ENCODE results near the gene PILRB.
"Not testable (repeated sequence)": the region's sequence is repeated elsewhere in the genome, so short reads cannot be mapped to it uniquely, and the experiment has no call there.

Gene PILRB

DNA sequence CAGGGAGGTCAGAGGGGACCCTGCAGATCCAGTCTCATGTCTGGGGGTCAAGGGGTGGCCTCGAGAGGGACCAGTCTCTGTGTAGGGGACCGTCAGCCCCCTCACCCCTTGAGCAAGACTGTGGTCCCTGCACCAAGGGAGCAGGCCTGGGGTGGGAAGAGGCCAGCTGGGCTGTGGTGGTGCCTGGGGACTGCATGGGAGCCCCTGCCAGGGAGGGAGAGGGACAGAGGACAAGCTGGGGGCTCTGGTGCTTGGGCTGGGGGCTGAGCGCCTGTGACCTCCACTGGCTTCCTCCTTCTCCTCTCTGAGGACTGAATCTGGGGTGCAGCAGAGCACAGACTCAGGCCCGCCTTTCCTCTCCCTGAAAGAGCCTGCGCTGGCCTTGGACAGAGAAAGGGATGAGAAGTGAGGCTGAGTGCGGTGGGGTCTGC, 771 bp upstream of the PILRB start:
- DNase-seq: no peak

DNA sequence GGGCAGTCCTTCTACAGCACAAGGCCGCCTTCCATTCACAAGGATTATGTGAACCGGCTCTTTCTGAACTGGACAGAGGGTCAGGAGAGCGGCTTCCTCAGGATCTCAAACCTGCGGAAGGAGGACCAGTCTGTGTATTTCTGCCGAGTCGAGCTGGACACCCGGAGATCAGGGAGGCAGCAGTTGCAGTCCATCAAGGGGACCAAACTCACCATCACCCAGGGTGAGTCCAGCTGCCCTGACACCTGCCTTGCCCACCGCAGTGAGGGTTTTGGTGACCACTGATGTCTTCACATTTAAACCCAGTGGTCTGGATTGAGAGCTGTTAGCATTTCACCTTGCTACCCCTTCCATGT, 918 bp downstream of the PILRB start:
- DNase-seq: no peak

DNA sequence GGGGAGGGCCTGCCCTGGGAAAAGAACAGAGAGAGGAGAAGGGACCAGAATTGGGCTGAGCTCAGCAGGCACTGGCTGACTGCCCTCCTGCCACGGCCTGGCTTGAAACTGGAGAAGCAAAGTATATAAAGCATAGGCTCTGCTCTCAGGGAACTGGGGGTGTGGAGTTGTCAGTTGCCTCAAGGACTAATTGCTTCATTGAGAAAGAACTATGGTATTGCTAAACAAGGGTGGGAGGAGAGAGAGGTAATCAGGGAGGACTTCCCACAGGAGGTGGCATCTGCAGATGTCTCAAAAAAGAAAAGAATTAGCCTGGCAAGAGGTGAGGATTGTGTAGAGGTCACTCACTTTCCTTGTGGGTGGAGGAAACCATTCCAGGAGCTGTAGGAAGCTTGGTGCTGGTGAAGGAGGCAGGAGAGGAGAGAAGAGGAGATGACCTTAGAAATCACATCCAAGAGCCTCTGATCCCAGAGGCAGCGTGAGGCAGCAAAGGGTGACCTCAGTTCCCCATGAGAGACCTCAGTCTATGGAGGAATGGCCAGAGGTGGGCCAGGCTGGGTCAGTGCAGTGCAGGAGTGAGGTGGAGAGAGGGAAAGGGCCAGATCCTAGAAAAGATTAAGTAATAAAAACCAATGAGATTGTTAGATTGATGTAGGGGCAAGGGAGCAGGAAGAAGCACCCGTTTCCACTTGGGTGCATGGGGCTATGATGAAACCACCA, 2.4 kb downstream of the PILRB start:
- DNase-seq: no peak

DNA sequence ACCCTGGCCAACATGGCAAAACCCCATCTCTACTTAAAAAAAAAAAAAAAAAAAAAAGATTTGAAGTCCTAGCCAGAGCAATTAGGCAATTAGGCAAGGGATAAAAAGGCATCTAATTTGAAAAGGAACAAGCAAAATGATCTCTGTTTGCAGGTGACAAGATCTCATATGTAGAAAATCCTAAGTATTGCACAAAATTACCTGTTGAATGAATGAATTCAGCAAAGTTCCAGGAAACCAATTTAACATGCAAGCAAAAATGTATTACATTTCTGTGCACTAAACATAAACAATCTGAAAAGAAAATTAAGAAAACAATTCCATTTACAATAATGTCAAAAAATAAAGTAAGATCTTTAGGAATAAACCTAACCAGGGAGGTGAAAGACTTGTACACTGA, 5.2 kb downstream of the PILRB start:
- no peak for DNase-seq

DNA sequence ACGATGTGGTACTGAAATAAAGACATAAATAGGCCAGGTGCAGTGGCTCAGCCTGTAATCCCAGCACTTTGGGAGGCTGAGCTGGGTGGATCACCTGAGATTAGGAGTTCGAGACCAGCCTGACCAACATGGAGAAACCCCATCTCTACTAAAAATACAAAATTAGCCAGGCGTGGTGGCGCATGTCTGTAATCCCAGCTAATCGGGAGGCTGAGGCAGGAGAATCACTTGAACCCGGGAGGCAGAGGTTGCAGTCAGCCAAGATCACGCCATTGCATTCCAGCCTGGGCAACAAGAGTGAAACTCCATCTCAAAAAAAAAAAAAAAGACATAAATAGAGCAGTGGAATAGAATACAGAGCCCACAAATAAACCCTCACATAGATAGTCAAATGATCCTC, 5.9 kb downstream of the PILRB start:
- DNase-seq: not testable (repeated sequence)

DNA sequence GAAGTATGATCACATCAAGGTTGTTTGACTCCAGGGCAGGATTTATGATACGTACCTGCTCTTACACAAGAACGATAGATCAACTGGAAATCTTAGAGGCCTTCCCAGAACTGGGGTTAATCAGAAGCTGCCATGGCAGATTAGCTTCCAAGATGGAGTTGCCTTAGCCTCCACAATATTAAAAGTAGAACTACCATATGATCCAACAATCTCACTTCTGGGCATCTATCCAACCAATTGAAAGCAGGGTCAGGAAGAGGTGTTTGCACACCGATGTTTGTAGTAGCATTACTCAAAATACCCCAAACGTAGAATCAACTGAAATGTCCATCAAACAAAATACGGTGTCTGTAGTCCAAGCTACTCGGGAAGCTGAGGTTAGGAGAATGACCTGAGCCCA, 6.6 kb downstream of the PILRB start:
- DNase-seq: no peak

DNA sequence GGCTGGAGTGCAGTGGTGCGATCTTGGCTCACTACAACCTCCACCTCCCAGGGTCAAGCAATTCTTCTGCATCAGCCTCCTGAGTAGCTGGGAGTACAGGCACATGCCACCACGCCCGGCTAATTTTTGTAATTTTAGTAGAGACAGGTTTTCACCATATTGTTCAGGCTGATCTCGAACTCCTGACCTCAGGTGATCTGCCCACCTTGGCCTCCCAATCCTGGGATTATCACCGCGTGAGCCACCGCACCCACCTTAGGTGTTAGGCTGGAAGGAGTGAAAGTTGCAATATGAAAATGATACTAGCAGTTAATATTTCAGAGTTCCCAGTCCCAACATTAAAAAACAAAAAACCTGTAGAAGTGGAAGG, 8.1 kb downstream of the PILRB start:
- DNase-seq: not testable (repeated sequence)

DNA sequence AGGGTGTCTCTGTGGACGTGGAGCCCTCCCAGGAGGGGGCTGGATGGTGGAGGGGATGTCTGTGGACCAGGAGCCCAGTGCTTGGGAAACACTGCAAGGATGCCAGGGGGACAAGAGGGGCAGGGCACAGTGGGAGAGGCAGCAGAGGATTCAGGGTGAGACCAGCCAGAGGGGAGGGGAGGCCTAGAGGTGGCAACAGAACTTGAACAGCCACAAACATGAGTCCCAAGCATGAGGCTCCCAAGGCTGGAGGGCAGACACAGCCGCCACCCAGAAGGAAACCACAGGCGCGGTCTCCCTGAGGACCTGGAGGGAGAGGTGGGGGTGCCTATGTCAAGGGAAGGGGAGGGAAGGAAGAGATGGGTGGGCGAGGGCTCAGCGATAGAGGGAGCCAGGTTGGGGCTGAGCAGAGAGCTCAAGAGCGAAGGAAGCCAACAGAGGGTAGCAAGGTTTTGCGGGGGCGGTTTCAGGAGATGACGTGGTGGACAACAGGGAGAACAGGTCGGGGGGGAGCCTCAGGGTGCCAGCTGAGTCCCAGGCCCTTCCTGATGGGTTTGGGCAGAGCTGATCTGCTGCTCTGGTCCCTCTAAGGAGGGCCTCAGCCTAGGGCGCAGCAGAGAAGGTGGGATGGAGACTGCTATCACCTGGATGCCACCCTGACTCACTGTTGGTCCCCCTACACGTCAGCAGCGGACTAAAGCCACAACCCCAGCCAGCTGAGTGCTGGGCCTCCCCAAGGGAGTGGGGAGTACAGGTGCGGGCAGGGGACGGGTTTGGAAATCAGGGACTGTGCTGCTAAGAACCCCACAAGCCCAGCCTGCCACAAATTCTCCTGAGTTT, 8.7 kb downstream of the PILRB start:
- DNase-seq: no peak

DNA sequence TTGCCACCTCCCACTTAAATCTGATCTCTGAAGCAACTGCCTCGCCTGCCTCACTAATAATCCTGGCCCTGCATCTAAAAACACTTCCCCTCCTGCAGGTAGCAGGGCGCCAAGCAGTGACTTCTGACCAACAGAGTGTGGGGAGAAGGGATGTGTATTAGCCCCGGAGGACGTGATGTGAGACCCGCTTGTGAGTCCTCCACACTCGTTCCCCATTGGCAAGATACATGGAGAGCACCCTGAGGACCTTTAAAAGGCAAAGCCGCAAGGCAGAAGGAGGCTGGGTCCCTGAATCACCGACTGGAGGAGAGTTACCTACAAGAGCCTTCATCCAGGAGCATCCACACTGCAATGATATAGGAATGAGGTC, 9.3 kb downstream of the PILRB start:
- no peak for DNase-seq

DNA sequence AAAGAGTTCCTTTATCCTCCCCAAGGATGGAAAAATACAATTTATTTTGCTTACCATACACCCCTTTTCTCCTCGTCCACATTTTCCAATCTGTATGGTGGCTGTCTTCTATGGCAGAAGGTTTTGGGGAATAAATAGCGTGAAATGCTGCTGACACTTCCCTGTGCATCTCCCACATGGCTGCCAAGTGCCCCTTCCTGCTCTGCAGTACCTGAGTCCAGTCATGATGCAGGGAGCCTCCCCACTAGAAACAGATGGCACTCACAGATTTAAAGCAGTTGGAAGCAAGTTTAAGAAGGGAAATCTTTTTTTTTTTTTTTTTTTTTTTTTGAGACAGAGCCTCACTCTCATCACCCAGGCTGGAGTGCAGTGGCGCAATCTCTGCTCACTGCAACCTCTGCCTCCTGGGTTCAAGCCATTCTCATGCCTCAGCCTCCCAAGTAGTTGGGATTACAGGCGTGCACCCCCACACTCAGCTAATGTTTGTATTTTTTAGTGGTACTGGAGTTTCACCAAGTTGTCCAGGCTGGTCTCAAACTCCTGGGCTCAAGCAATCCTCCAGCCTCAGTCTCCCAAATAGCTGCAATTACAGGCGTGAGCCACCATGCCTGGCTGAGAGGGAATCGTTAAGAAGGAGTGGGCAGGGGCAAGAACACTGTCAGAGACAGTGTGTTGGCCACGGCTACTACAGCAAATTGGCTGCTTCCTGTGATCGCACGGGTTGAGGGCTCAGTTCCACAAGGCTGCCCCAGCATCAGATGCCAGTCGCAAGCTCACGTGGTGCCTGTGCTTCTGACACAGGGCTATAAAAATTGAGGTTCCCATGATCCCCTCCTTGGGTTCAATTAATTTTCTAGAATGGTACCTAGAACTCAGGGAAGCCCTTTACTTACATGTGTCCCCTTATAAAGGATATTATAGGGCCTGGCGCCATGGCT, 10.0 kb downstream of the PILRB start:
- DNase-seq: no peak

DNA sequence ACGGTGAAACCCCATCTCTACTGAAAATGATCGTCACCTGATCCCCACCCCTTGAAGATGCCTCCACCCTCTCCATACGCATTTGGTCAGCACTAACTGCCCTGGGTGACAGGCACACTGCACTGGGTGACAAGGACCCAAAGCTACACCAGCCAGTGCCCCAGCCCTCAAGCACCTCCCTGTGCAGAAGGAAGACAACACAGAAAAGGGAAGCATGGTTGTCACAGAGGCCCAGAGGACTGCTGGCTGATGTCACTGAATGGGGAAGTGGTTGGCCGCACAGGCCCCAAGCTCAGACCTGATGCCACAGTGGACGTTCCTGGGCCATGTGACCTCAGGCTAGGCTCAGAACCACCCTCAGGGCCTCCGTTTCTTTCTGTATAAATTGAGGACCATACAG, 11.2 kb downstream of the PILRB start:
- no peak for DNase-seq

DNA sequence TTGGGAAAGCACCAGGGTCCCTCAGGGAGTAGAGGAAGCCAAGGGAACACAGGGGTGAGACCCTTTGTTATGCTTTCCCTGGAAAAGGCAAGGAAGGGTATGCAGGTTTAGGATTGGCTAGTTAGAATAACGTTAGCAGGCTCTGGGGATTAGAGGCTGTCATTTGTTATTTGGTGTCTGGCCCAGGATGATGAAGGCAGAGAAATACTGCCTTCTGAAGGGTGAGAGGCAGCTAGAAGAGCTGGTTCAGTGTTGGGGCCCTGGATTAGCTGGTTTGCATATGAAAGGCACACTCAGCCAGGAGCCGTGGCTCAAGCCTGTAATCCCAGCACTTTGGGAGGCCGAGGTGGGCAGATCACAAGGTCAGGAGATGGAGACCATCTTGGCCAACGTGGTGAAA, 12.4 kb downstream of the PILRB start:
- no peak for DNase-seq

DNA sequence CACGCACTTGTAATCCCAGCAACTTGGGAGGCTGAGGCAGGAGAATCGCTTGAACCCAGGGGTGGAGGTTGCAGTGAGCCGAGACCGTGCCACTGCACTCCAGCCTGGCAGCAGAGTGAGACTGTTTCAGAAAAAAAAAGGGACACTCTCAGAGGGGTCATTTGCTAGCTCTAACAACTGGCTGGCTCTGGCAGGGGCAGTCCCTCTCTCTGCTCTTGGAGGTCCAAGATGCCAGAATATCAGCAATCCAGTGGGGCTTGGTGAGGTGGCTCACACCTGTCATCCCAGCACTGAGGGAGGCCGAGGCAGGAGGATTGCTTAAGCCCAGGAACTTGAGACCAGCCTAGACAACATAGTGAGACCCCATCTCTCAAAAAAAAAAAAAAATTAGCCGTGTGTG, 12.8 kb downstream of the PILRB start:
- no peak for DNase-seq

DNA sequence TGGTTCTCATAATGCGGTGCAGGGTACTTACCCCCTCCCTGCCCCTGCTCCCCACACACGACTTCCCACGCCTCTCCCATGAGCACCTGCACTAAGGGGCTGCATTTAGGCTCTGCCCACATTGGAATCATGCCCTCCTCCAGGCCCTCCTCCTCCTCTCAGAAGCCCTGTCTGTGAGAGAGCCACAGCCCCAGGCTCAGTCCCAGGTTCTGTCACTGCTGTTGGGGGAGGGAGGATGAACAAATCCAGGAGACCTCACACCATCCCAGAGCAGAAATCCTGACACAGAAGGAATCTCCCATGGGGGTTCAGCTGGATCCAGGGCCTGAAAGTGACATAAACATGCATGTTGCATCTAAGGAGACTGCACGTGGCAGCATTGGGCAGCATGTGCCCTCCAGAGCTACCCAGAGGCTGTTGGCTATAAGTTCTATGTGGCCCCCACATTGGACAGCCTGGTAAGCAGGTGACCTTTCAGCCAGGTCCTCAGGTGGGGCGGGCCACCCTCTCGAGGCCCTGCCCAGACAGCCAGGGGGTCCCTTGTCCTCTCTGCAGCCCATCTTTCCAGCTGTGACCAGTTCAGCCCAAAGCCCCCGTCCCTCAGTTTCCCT, 13.7 kb downstream of the PILRB start:
- no peak for DNase-seq

DNA sequence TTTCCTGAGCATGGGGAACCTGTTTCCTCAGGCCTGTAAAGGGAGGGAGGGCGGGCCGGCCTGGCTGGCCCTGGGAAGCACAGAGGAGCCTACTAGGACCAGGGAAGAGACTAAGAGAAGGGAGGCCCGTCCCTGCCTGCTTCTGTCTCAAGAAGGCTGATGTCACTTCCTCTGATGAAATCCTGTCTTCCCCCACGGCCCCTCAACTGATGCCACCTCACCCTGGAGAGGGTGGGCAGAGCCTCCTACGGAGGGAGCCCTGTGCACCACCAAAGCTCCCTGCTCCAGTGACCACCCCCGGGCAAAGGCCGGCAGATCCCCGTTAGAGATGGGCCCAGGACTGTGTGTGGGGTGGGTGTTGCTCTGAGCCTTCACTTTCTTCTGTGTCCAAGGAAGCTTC, 14.3 kb downstream of the PILRB start:
- DNase-seq: no peak

DNA sequence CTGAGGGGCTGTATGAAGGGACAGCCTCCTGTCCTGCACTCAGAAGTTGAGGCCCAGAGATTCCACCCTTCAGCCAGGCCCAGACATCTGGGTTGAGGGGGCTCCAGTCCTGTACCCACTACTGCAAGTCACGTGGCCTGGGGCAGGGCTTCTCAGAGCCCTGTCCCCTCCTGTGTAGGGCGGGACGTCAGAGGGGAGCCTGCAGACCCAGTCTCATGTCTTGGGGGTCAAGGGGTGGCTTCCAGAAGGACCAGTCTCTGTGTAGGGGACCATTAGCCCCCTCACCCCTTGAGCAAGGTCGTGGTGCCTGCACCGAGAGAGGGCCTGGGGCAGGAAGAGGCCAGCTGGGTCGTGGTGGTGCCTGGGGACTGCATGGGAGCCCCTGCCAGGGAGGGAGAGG, 14.8 kb downstream of the PILRB start:
- DNase-seq: no peak

DNA sequence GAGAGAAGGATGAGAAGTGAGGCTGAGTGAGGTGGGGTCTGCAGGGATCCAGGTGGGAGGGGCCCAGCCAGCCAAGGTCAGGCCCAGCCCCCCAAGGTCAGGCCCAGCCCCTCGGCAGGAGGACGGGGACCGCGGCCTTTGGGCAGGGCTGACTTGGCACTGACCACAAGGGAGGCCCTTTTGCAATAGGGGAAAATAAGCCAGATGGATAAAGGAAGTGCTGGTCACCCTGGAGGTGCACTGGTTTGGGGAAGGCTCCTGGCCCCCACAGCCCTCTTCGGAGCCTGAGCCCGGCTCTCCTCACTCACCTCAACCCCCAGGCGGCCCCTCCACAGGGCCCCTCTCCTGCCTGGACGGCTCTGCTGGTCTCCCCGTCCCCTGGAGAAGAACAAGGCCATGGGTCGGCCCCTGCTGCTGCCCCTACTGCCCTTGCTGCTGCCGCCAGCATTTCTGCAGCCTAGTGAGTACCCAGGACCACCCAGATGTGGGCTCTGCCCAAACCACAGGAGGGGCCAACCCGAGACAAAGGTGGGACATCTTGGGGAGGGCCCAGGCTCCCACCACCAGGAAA, 15.4 kb downstream of the PILRB start, which contains the start of gene PILRA:
Gene PILRA (plus strand): TSS at position 227 of the 571 bp plus-strand sequence. CDS start 170 bp downstream, at position 397.
- DNase-seq: no peak

DNA sequence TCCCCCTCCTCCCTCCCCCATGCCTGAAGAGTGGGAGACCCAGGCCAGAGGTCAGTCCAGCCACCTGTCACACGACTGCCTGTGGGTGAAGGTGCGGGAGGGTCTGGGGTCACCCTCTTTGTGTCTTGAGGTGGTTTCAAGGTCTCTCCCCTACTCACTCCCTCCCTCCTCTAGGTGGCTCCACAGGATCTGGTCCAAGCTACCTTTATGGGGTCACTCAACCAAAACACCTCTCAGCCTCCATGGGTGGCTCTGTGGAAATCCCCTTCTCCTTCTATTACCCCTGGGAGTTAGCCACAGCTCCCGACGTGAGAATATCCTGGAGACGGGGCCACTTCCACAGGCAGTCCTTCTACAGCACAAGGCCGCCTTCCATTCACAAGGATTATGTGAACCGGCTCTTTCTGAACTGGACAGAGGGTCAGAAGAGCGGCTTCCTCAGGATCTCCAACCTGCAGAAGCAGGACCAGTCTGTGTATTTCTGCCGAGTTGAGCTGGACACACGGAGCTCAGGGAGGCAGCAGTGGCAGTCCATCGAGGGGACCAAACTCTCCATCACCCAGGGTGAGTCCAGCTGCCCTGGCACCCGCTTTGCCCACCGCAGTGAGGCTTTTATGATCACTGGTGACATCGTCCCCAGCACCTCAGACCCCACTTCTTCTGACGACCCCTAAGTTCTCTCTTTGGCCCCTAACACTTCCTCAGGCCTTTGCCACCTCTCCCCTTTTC, 16.1 kb downstream of the PILRB start:
- peak; percentile 13 for DNase-seq

DNA sequence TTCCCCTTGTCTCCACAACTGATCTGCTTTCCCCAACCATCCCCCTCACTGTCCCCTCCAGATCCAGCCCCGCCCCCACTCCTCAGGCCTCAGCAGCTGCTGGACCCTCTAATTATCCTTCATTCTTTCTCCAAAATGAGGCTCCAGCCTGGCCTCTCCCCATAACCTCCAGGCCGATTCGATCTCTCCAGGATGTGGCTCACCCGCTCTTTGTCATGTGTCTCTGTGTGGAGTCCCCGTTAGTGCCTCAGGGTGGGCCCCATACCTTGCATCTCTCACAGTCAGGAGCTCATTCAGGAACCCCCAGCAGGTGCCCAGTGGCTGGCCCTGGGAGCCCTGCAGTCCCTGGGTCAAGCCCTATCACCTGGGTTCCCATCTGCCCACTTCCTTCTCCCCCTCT, 16.7 kb downstream of the PILRB start:
- no peak for DNase-seq

DNA sequence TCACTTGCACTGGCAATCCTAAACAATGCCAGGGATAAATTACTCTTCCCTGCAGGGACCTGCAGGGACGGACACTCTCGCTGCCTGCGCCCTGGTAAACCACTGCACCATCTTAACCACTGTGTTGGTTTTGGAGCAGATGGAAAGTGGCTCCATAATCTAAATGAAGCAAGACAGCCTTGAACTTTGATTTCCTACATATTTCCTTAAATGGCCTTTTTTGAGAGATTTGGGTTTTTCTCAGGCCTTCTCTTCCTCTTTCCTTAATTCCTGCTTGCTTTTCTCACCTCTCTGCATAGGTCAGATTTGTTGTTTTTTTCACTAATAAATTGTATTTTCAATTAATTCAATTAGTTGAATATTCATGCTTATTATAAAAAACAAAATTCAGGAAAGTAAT, 18.1 kb downstream of the PILRB start:
- no peak for DNase-seq

DNA sequence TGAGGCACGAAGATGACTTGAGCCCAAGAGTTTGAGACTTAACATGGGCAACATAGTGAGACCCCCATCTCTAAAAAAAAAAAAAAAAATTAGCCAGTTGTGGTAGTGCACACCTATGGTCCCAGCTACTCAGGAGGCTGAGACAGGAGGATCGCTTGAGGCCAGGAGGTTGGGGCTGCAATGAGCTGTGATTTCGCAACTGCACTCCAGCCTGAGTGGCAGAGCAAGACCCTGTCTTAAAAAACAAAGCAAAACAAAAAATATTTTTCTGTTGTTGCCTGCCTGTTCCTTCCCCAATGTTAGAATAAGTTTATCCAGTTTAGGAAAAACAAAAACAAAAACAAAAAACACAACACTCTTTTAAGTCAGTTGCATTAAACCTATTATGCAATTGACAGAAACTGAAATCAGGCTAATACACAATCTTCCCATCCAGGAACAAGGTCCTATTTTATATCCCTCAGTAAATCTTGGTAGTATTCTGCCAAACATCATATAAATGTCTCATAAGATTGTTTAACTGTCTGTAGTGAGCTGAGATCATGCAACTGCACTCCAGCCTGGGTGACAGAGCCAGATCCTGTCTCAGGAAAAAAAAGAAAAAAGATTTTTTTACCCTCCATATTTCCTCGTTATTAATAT, 20.3 kb downstream of the PILRB start:
- DNase-seq: no peak

Measured in kidney glomerular epithelial cell (primary cell).